K562 (cell line): ENCODE measurements around the gene ATG7. TPM values are rescaled to one million over a fixed set of nuclear protein-coding genes. Genes with fewer than 3 reads are reported as not detected.

Experiments used
- ATF7 ChIP-seq: fragments of 450-650 bp; IDR thresholded peaks from 2 replicates; pipeline ENCODE4 v1.7.1; 2014; ENCODE audit warnings: mild to moderate bottlenecking, moderate library complexity
- BMI1 ChIP-seq: fragments of 150-350 bp; IDR thresholded peaks from 2 replicates; pipeline ENCODE4 v1.6.1; 2014; ENCODE audit warnings: low read length
- C11orf30 ChIP-seq: fragments of 450-650 bp; IDR thresholded peaks from 2 replicates; pipeline ENCODE4 v1.6.1; 2016; ENCODE audit warnings: low read depth, mild to moderate bottlenecking
- DPF2 ChIP-seq: fragments of 450-650 bp; IDR thresholded peaks from 2 replicates; pipeline ENCODE4 v1.6.1; 2016
- EHMT2 ChIP-seq: fragments of 450-650 bp; IDR thresholded peaks from 2 replicates; pipeline ENCODE4 v1.6.1; 2018; ENCODE audit warnings: antibody characterized with exemption
- HLTF ChIP-seq: fragments of 450-650 bp; IDR thresholded peaks from 2 replicates; pipeline ENCODE4 v1.6.1; 2016
- MEF2D ChIP-seq: conservative IDR thresholded peaks from 2 replicates; pipeline ENCODE4 v1.6.1; 2016; ENCODE audit warnings: low read depth, missing genetic modification characterization, missing compliant biosample characterization
- NCOR1 ChIP-seq: fragments of 450-650 bp; IDR thresholded peaks from 2 replicates; pipeline ENCODE4 v1.6.1; 2016; ENCODE audit warnings: mild to moderate bottlenecking, moderate library complexity
- NFIC ChIP-seq: fragments of 450-650 bp; IDR thresholded peaks from 2 replicates; pipeline ENCODE4 v1.6.1; 2017; ENCODE audit warnings: mild to moderate bottlenecking, inconsistent platforms
- NR3C1 ChIP-seq: sonication (generic); formaldehyde crosslinking; IDR thresholded peaks from 2 replicates; pipeline ENCODE4 v1.8.1; 2022; ENCODE audit warnings: missing genetic modification reagents
- SMAD1 ChIP-seq: fragments of 150-350 bp; IDR thresholded peaks from 2 replicates; pipeline ENCODE4 v1.6.1; 2014; ENCODE audit warnings: low read length, low read depth; ENCODE audit not compliant: partially characterized antibody
- SREBF1 ChIP-seq: fragments of 150-350 bp; IDR thresholded peaks from 2 replicates; pipeline ENCODE4 v1.6.1; 2014; ENCODE audit warnings: antibody characterized with exemption, low read depth, low read length, borderline replicate concordance
- TBL1XR1 ChIP-seq, 2 experiments: IDR thresholded peaks; 2 replicates each; pipeline ENCODE4 v1.6.1; 2012; ENCODE audit warnings: improper control_type of control experiment in 2 of 2, low read length in 2 of 2, mild to moderate bottlenecking in 1 of 2
- ZNF695 ChIP-seq: fragments of 450-650 bp; formaldehyde crosslinking; IDR thresholded peaks from 2 replicates; pipeline ENCODE4 v1.4.0; 2020; ENCODE audit warnings: mild to moderate bottlenecking, moderate library complexity
- polyA plus RNA-seq, 8 experiments: library from polyadenylated mRNA; depleted of rRNA in 4 of 8; stranded (reverse) in 5 of 8; unstranded in 3 of 8; fragments of >200 nt; fragmentation: Nextera tagmentation in 2 of 8; fragmentation: Illumina TruSeq in 1 of 8; extraction: Ambion mirVana in 2 of 8; extraction: Trizol in 1 of 8; gene quantifications; 2 replicates each; pipeline versions ENCODE4 v1.2.1 to v1.2.3, GENCODE V29; 2011 to 2014; ENCODE audit warnings: inconsistent platforms in 1 of 8, missing spikeins in 1 of 8
- total RNA-seq, 7 experiments: library from RNA; depleted of rRNA in 6 of 7; stranded (reverse); fragments of >200 nt in 6 of 7; fragmentation: Illumina TruSeq in 2 of 7; extraction: Trizol in 2 of 7; gene quantifications; 2 replicates each; pipeline versions ENCODE4 v1.2.1 to v1.2.3, GENCODE V29; 2011 to 2021; ENCODE audit warnings: low replicate concordance in 1 of 7
- TF ChIP-seq, protein P1 (sequence below): fragments of 250-450 bp; sonication (Bioruptor Pico); IDR thresholded peaks from 2 replicates; pipeline ENCODE4 v1.4.0; 2020
- TF ChIP-seq, protein P2 (sequence below), 3 experiments: fragments of 200-800 bp in 1 of 3; sonication (Bioruptor generic) in 1 of 3; sonication (generic) in 1 of 3; formaldehyde crosslinking in 1 of 3; IDR thresholded peaks; 2 replicates each; pipeline versions ENCODE4 v1.6.1 to v1.8.0; 2016 to 2022; ENCODE audit warnings: mild to moderate bottlenecking in 2 of 3, missing compliant biosample characterization in 2 of 3, missing genetic modification characterization in 2 of 3, missing genetic modification reagents in 1 of 3
- TF ChIP-seq, protein P3 (sequence below): fragments of 450-650 bp; formaldehyde crosslinking; IDR thresholded peaks from 2 replicates; pipeline ENCODE4 v1.4.0; 2022; ENCODE audit warnings: missing genetic modification characterization
- TF ChIP-seq, protein P4 (sequence below): fragments of 250-450 bp; sonication (Bioruptor Pico); IDR thresholded peaks from 2 replicates; pipeline ENCODE4 v1.9.0; 2021; ENCODE audit warnings: mild to moderate bottlenecking, inconsistent platforms

ATG7 gene
- total and polyA plus RNA-seq, 9 of the 15 experiments (the other 6 are each of a cell fraction or from before 2014, with no cell fraction given), result 18.3 to 45.3 (median 33.6) TPM

DNA sequence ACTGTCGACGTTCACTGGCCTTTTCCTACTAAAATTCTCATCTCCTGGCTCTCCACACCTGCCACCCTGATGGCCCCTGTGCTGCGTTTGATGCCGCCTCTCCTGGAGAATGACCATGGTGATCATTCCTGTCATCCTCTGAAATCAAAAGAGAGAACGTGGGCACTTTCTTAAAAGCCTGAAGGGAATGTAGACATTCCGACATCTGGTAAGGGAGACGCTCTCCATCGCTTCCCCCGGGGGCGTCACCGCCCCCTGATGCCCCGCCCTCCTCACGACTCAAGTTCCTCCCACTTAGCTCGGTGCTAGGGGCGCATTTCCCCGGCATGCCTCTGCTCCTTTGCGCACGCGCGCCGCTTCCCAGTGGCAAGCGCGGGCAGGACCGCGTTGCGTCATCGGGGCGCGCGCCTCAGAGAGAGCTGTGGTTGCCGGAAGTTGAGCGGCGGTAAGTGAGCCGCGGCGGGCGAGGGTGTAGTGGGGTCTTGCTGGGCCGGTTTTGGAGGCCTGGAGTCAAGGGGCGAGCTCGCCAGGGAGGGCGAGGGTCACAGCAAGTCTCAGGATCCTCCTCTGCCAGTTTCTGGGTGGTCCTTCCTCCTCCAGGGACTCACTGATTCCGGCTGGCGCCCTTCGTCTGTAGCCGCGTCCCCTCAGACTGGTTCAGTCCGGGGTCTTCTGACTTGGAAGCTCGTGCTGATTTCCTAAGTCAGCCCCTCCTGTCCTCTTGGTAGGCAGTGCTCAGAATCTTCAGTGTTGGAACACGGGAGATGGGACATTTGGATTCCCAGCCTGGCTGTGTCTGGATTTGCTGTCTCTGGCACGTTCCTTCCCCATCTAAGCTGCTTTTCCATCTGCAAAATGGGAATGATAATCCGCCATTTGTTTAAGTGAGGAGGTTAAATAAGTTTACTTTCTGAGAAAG is at the start of gene ATG7 (continued):
- TF ChIP-seq, protein P1, sequence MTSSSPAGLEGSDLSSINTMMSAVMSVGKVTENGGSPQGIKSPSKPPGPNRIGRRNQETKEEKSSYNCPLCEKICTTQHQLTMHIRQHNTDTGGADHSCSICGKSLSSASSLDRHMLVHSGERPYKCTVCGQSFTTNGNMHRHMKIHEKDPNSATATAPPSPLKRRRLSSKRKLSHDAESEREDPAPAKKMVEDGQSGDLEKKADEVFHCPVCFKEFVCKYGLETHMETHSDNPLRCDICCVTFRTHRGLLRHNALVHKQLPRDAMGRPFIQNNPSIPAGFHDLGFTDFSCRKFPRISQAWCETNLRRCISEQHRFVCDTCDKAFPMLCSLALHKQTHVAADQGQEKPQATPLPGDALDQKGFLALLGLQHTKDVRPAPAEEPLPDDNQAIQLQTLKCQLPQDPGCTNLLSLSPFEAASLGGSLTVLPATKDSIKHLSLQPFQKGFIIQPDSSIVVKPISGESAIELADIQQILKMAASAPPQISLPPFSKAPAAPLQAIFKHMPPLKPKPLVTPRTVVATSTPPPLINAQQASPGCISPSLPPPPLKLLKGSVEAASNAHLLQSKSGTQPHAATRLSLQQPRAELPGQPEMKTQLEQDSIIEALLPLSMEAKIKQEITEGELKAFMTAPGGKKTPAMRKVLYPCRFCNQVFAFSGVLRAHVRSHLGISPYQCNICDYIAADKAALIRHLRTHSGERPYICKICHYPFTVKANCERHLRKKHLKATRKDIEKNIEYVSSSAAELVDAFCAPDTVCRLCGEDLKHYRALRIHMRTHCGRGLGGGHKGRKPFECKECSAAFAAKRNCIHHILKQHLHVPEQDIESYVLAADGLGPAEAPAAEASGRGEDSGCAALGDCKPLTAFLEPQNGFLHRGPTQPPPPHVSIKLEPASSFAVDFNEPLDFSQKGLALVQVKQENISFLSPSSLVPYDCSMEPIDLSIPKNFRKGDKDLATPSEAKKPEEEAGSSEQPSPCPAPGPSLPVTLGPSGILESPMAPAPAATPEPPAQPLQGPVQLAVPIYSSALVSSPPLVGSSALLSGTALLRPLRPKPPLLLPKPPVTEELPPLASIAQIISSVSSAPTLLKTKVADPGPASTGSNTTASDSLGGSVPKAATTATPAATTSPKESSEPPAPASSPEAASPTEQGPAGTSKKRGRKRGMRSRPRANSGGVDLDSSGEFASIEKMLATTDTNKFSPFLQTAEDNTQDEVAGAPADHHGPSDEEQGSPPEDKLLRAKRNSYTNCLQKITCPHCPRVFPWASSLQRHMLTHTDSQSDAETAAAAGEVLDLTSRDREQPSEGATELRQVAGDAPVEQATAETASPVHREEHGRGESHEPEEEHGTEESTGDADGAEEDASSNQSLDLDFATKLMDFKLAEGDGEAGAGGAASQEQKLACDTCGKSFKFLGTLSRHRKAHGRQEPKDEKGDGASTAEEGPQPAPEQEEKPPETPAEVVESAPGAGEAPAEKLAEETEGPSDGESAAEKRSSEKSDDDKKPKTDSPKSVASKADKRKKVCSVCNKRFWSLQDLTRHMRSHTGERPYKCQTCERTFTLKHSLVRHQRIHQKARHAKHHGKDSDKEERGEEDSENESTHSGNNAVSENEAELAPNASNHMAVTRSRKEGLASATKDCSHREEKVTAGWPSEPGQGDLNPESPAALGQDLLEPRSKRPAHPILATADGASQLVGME (CRISPR knock-in tag), result 0 out of 2 replicates have a peak, but pooled peaks have one; percentile 74
- TF ChIP-seq EHMT2, result no peak
- TF ChIP-seq BMI1, result no peak
- TF ChIP-seq, protein P2, sequence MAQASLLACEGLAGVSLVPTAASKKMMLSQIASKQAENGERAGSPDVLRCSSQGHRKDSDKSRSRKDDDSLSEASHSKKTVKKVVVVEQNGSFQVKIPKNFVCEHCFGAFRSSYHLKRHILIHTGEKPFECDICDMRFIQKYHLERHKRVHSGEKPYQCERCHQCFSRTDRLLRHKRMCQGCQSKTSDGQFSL (CRISPR knock-in tag; IDR thresholded peaks at IDR 0.05), result no peak
- TF ChIP-seq, protein P2 (tag; IDR thresholded peaks at IDR 0.05), result no peak
- TF ChIP-seq, protein P3, sequence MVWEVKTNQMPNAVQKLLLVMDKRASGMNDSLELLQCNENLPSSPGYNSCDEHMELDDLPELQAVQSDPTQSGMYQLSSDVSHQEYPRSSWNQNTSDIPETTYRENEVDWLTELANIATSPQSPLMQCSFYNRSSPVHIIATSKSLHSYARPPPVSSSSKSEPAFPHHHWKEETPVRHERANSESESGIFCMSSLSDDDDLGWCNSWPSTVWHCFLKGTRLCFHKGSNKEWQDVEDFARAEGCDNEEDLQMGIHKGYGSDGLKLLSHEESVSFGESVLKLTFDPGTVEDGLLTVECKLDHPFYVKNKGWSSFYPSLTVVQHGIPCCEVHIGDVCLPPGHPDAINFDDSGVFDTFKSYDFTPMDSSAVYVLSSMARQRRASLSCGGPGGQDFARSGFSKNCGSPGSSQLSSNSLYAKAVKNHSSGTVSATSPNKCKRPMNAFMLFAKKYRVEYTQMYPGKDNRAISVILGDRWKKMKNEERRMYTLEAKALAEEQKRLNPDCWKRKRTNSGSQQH (CRISPR knock-in tag), result no peak
- no peak for TF ChIP-seq NCOR1
- peak; percentile 11 for TF ChIP-seq SMAD1
- no peak for TF ChIP-seq ZNF695 (CRISPR knock-in tag)
- no peak for TF ChIP-seq NR3C1
- TF ChIP-seq, protein P4, sequence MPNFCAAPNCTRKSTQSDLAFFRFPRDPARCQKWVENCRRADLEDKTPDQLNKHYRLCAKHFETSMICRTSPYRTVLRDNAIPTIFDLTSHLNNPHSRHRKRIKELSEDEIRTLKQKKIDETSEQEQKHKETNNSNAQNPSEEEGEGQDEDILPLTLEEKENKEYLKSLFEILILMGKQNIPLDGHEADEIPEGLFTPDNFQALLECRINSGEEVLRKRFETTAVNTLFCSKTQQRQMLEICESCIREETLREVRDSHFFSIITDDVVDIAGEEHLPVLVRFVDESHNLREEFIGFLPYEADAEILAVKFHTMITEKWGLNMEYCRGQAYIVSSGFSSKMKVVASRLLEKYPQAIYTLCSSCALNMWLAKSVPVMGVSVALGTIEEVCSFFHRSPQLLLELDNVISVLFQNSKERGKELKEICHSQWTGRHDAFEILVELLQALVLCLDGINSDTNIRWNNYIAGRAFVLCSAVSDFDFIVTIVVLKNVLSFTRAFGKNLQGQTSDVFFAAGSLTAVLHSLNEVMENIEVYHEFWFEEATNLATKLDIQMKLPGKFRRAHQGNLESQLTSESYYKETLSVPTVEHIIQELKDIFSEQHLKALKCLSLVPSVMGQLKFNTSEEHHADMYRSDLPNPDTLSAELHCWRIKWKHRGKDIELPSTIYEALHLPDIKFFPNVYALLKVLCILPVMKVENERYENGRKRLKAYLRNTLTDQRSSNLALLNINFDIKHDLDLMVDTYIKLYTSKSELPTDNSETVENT (CRISPR knock-in tag), result peak; percentile 92
- TF ChIP-seq HLTF, result no peak
- TF ChIP-seq C11orf30, result peak; percentile 97
- 0 out of 2 replicates have a peak, but pooled peaks have one; percentile 30 for TF ChIP-seq MEF2D (tag)
- no peak for TF ChIP-seq SREBF1
- no peak; the same call in 1 of the 2 replicates for TF ChIP-seq DPF2
- TF ChIP-seq ATF7, result peak; percentile 97
- no peak for TF ChIP-seq TBL1XR1 (IDR thresholded peaks at IDR 0.05; ENCODE audit: low read length in 2 of 2)
- TF ChIP-seq NFIC, result no peak; the same call in 1 of the 2 replicates
